OCI-LY3 (cell line): ENCODE measurements around the gene ACTN3.

Experiments used
- H2AFZ ChIP-seq: fragments of 200-600, 300-600 bp; shearing (Covaris generic); 2 replicates; pipeline ENCODE4 v1.6.0; 2014; ENCODE audit warnings: antibody characterized with exemption, low read depth, low read length
- H3K27ac ChIP-seq: fragments of 200-600, 300-600 bp; sonication (generic); 2 replicates; pipeline ENCODE4 v1.5.1; 2014; ENCODE audit warnings: mild to moderate bottlenecking, low read length, moderate library complexity, mixed read lengths
- H3K27me3 ChIP-seq: fragments of 200-600, 300-600 bp; sonication (generic); 2 replicates; pipeline ENCODE4 v1.6.1; 2014; ENCODE audit warnings: low read depth, low read length, mixed read lengths
- H3K36me3 ChIP-seq: fragments of 200-600, 300-600 bp; sonication (generic); replicated peaks from 2 replicates; pipeline ENCODE3; 2014; ENCODE audit warnings: low read depth, low read length, mixed read lengths
- H3K4me1 ChIP-seq: fragments of 300-600, 200-600 bp; sonication (generic); 2 replicates; pipeline ENCODE4 v1.6.1; 2014; ENCODE audit warnings: low read length, mixed read lengths
- H3K4me2 ChIP-seq: fragments of 200-600, 300-600 bp; sonication (generic); 2 replicates; pipeline ENCODE4 v1.6.1; 2014; ENCODE audit warnings: low read length, mixed read lengths
- H3K4me3 ChIP-seq: fragments of 300-600, 200-600 bp; sonication (generic); 2 replicates; pipeline ENCODE4 v1.5.1; 2014; ENCODE audit warnings: antibody characterized with exemption, mild to moderate bottlenecking, low read length, moderate library complexity
- H3K79me2 ChIP-seq: fragments of 300-600, 200-600 bp; shearing (Covaris generic); 2 replicates; pipeline ENCODE4 v1.6.1; 2014; ENCODE audit warnings: mild to moderate bottlenecking, low read length, mixed read lengths
- H3K9ac ChIP-seq: fragments of 300-600, 200-600 bp; shearing (Covaris generic); 2 replicates; pipeline ENCODE4 v1.6.0; 2014; ENCODE audit warnings: mild to moderate bottlenecking, low read length, moderate library complexity
- H3K9me3 ChIP-seq: fragments of 200-600, 300-600 bp; shearing (Covaris generic); 2 replicates; pipeline ENCODE4 v1.6.1; 2014; ENCODE audit warnings: low read length, mixed read lengths; ENCODE audit not compliant: insufficient read depth
- H4K20me1 ChIP-seq: fragments of 200-600, 300-600 bp; sonication (generic); 2 replicates; pipeline ENCODE4 v1.6.1; 2016; ENCODE audit warnings: low read length, mixed read lengths; ENCODE audit not compliant: insufficient read depth
- CTCF ChIP-seq: fragments of 200-600, 300-600 bp; sonication (generic); IDR thresholded peaks from 2 replicates; pipeline ENCODE4 v1.5.1; 2014; ENCODE audit warnings: antibody characterized with exemption, low read length, low read depth
- EZH2phosphoT487 ChIP-seq: fragments of 200-600 bp; shearing (Covaris generic); IDR thresholded peaks from 2 replicates; pipeline ENCODE4 v1.6.1; 2018; ENCODE audit warnings: antibody characterized with exemption, mixed run types, low read depth

The ACTN3 gene

GRCh38 chr11:66607126-66607834, 60.6 kb downstream of the ACTN3 start:
- Histone ChIP-seq H2AFZ (no peak overlapping the region), H3K27me3 (no peaks in the 10 kb centered on the region), H3K79me2 (no peaks in the 10 kb centered on the region), H4K20me1 (no peaks in the 10 kb centered on the region), H3K36me3 (peaks cover 20% of the 10 kb centered on the region), H3K4me3 (no peak overlapping the region), H3K4me1 (peaks cover 5% of the 10 kb centered on the region), H3K27ac (no peak overlapping the region), H3K9ac (no peak overlapping the region), H3K9me3 (no peaks in the 10 kb centered on the region), H3K4me2 (no peak overlapping the region)
- no peak for TF ChIP-seq CTCF
- TF ChIP-seq EZH2phosphoT487 = no peak

GRCh38 chr11:66609721-66610617, 63.3 kb downstream of the ACTN3 start:
- Histone ChIP-seq H3K4me2 (no peak overlapping the region), H3K27ac (no peak overlapping the region), H3K79me2 (peaks cover 2% of the 10 kb centered on the region), H3K4me1 (peaks cover 5% of the 10 kb centered on the region), H2AFZ (no peak overlapping the region), H3K36me3 (peaks cover 15% of the 10 kb centered on the region), H3K4me3 (no peak overlapping the region), H3K9ac (no peak overlapping the region), H3K27me3 (no peaks in the 10 kb centered on the region), H3K9me3 (no peaks in the 10 kb centered on the region), H4K20me1 (no peaks in the 10 kb centered on the region)
- TF ChIP-seq EZH2phosphoT487 (no peak), CTCF (no peak)

GRCh38 chr11:66612458-66612857, 65.8 kb downstream of the ACTN3 start:
- Histone ChIP-seq H3K27ac (no peak overlapping the region), H3K4me2 (no peak overlapping the region), H3K9ac (no peak overlapping the region), H4K20me1 (peaks cover 8% of the 10 kb centered on the region), H3K27me3 (no peaks in the 10 kb centered on the region), H3K4me3 (no peak overlapping the region), H3K4me1 (peaks cover 8% of the 10 kb centered on the region), H3K36me3 (peaks cover 12% of the 10 kb centered on the region), H3K79me2 (peaks cover 26% of the 10 kb centered on the region), H2AFZ (no peak overlapping the region), H3K9me3 (no peaks in the 10 kb centered on the region)
- TF ChIP-seq CTCF = no peak
- TF ChIP-seq EZH2phosphoT487 = no peak
